Measurements from ENCODE around the gene C16orf54.
"Not testable (repeated sequence)": the region's sequence is repeated elsewhere in the genome, so short reads cannot be mapped to it uniquely, and the experiment has no call there.

The C16orf54 gene

DNA sequence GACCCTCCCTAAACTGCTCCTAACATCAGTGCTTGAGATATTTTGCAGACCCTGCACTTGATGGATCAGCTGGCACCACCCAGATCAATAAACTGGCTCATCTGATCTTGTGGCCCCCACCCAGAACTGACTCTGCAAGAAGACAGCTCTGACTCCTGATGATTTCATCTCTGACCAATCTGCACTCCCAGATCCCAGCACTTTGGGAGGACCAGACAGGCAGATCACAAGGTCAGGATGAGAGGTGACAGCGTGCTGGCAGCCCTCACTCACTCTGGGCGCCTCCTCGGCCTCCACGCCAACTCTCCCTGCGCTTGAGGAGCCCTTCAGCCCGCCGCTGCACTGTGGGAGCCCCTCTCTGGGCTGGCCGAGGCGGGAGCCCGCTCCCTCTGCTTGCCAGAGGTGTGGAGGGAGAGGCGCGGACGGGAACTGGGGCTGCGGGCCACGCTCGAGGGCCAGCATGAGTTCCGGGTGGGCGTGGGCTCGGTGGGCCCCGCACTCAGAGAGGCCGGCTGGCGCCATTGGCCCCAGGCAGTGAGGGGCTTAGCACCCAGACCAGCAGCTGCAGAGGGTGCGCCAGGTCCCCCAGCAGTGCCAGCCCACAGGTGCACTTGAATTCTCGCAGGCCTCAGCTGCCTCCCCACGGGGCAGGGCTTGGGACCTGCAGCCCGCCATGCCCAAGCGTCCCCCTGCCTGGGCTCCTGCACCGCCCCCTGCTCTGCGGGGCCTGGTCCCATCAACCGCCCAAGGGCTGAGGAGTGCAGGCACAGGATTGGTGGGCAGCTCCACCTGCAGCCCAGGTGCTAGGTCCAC lies 2.4 kb upstream of the C16orf54 start:
- no peaks in the 10 kb centered on the region for H3K27me3 ChIP-seq (ENCODE audit: insufficient read depth, low read length)
- H3K9ac ChIP-seq (ENCODE audit: low read depth, low read length) = no peak overlapping the region
- H3K36me3 ChIP-seq (ENCODE audit: insufficient read depth, low read length) = no peaks in the 10 kb centered on the region
- H3K27ac ChIP-seq (ENCODE audit: low read depth, low read length) = no peak overlapping the region
- H3K9me3 ChIP-seq (ENCODE audit: insufficient read depth, low read depth, low read length) = peaks cover 3% of the 10 kb centered on the region; the same call in 1 of the 2 replicates
- H3K4me3 ChIP-seq (ENCODE audit: low read length) = no peak overlapping the region
- 96% methylated on average over 30 of the region's 30 CpGs for WGBS
- no peaks in the 10 kb centered on the region for H3K4me1 ChIP-seq (ENCODE audit: insufficient read depth, low read length)

DNA sequence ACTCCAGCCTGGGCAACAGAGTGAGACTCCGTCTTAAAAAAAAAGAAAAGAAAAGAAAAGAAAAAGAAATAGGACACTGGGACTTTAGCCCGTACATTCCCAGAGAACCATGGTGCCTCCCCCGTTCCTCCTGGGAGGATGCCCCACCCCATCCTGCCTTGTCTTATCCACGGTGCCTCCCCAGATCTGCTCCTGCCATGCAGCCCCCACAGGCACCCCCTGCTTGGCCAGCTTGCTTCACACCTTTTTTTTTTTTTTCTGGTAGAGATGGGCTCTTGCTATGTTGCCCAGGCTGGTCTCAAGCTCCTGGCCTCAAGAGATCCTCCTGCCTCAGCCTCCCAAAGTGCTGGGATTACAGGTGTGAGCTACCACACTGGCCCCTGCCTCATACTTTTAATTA lies 728 bp upstream of the C16orf54 start:
- H3K36me3 ChIP-seq (ENCODE audit: insufficient read depth, low read length); H3K9ac ChIP-seq (ENCODE audit: low read depth, low read length); H3K4me3 ChIP-seq (ENCODE audit: low read length); H3K27me3 ChIP-seq (ENCODE audit: insufficient read depth, low read length); H3K9me3 ChIP-seq (ENCODE audit: insufficient read depth, low read depth, low read length); H3K4me1 ChIP-seq (ENCODE audit: insufficient read depth, low read length); H3K27ac ChIP-seq (ENCODE audit: low read depth, low read length): not testable (repeated sequence)
- WGBS = 86% methylated on average over 4 of the region's 4 CpGs

DNA sequence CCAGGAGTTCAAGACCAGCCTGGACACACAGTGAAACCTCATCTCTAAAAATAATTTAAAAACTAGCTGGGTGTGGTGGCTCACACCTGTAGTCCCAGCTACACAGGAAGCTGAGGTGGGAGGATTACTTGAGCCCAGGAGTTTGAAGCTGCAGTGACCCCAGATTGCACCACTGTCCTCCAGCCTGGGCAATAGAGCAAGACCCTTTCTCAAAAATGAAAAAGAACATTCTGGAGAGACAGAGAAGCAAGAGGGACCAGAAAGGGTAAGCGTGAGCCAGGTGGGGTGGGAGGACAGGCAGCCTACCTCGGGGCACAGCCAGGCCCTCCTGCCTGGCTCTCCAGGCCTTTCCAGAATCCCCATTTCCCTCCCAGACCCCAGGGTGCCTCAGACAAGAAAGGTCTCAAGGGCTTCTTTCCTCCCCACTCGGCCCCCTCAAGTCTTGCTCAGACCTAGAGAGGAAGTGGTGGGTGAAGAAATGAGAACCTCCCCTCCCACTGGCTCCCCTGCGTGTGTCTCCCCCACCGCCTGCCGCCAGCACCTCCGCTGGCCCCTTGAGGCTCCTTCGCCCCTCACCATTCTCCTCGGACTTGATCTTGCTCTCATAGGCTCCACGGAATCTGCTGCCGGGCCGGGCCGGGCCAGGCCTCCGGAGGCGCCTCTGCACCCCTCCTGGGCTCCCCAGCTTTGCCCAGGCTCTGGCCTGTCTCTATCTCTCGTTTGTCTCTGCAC lies 503 bp downstream of the C16orf54 start:
- Histone ChIP-seq H3K4me3 (ENCODE audit: low read length) (no peak overlapping the region), H3K9ac (ENCODE audit: low read depth, low read length) (no peak overlapping the region; the same call in 1 of the 2 replicates), H3K36me3 (ENCODE audit: insufficient read depth, low read length) (peaks cover 3% of the 10 kb centered on the region; the same call in 1 of the 2 replicates), H3K27ac (ENCODE audit: low read depth, low read length) (no peak overlapping the region), H3K27me3 (ENCODE audit: insufficient read depth, low read length) (no peaks in the 10 kb centered on the region), H3K9me3 (ENCODE audit: insufficient read depth, low read depth, low read length) (peaks cover 3% of the 10 kb centered on the region; the same call in 1 of the 2 replicates), H3K4me1 (ENCODE audit: insufficient read depth, low read length) (no peaks in the 10 kb centered on the region)
- WGBS = 78% methylated on average over 15 of the region's 16 CpGs

DNA sequence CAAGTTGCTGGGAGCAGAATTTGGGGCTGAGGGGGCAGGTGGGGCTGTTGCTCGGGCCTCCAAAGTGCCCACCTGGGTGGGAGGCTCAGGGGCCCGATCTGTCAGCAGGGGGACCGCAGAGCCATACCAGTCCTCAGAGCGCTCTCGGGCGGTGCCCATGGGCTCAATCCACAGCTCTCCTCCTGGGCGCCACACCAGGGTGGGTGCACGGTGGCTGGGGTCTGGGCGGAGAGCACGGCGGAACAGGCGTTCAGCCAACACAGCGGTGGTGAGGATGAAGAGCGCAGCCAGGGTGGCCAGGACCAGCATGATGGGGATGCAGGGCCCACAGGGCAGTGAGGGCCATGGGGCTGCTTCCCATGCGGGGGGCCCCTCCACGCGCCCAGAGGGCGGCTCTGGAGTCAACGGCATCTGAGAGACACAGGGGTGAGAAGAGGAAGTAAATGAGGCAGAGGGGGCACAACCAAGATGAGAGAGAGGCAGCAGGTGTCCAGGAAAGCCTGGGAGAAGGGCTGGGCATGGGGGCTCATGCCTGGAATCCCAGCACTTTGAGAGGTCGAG lies 1.2 kb downstream of the C16orf54 start:
- Histone ChIP-seq H3K9ac (ENCODE audit: low read depth, low read length) (no peak overlapping the region), H3K36me3 (ENCODE audit: insufficient read depth, low read length) (peaks cover 5% of the 10 kb centered on the region), H3K9me3 (ENCODE audit: insufficient read depth, low read depth, low read length) (peaks cover 3% of the 10 kb centered on the region; the same call in 1 of the 2 replicates), H3K27me3 (ENCODE audit: insufficient read depth, low read length) (no peaks in the 10 kb centered on the region), H3K27ac (ENCODE audit: low read depth, low read length) (no peak overlapping the region), H3K4me1 (ENCODE audit: insufficient read depth, low read length) (no peaks in the 10 kb centered on the region), H3K4me3 (ENCODE audit: low read length) (no peak overlapping the region)
- 92% methylated on average over 20 of the region's 20 CpGs for WGBS

DNA sequence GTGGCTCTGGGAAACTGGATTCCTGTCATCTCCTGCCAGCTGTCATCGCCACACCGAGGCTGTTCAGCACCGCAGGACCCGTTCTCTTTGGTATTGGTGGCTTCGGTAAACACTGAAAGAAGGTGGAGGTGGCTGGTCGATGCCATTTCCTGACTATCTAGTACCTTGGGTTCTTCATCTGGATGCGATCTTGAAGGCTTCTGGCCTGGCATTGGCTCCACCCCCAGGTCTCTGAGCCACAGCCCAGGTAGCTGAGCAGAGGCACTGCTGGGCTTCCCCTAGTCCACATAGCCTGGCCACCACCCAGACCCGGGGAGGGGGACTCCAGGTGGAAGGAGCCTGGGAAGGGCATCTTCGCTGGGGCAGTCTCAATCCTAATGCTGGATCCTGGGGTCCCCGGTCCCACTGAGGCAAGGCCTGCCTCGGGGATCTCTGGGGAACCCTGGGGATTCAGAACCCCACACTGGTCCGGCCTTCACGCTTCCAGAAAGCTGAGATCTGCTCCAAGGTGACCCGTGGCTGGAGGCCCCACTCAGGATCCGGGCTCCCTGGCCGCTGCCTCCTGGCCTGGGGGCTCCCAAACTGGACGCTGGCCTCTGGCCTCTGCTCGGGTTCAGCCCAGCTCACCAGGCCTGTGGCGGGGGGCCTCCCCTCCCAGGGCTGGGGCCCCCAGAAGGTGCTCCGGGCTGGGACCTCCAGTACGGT lies 1.8 kb downstream of the C16orf54 start:
- Histone ChIP-seq H3K27me3 (ENCODE audit: insufficient read depth, low read length) (no peaks in the 10 kb centered on the region), H3K4me3 (ENCODE audit: low read length) (no peak overlapping the region), H3K4me1 (ENCODE audit: insufficient read depth, low read length) (no peaks in the 10 kb centered on the region), H3K27ac (ENCODE audit: low read depth, low read length) (no peak overlapping the region; the same call in 1 of the 2 replicates), H3K9ac (ENCODE audit: low read depth, low read length) (no peak overlapping the region), H3K36me3 (ENCODE audit: insufficient read depth, low read length) (peaks cover 8% of the 10 kb centered on the region), H3K9me3 (ENCODE audit: insufficient read depth, low read depth, low read length) (peaks cover 3% of the 10 kb centered on the region; the same call in 1 of the 2 replicates)
- WGBS = 93% methylated on average over 21 of the region's 21 CpGs

DNA sequence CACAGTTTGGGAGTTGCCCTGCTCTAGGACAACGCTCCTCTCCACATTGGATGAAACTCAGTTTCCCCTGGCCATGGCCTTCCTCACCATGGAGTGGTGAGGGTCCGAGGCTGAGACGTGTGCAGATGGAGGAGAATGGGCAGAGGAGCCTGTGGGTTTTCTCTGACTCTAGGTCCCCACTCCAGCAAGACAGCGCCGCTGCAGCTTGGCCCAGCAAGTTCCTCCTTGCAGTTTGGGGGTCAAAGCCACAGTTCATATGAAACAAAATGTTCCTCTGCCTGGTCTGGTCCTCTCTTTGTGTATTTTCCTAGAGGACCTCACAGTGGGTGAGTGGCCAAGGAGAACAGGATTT lies 2.3 kb downstream of the C16orf54 start:
- H3K4me3 ChIP-seq (ENCODE audit: low read length) = no peak overlapping the region
- no peaks in the 10 kb centered on the region for H3K4me1 ChIP-seq (ENCODE audit: insufficient read depth, low read length)
- H3K36me3 ChIP-seq (ENCODE audit: insufficient read depth, low read length) = peaks cover 8% of the 10 kb centered on the region
- no peaks in the 10 kb centered on the region for H3K27me3 ChIP-seq (ENCODE audit: insufficient read depth, low read length)
- H3K27ac ChIP-seq (ENCODE audit: low read depth, low read length) = no peak overlapping the region; the same call in 1 of the 2 replicates
- H3K9me3 ChIP-seq (ENCODE audit: insufficient read depth, low read depth, low read length) = peaks cover 3% of the 10 kb centered on the region; the same call in 1 of the 2 replicates
- WGBS = 95% methylated on average over 5 of the region's 5 CpGs
- H3K9ac ChIP-seq (ENCODE audit: low read depth, low read length) = no peak overlapping the region

DNA sequence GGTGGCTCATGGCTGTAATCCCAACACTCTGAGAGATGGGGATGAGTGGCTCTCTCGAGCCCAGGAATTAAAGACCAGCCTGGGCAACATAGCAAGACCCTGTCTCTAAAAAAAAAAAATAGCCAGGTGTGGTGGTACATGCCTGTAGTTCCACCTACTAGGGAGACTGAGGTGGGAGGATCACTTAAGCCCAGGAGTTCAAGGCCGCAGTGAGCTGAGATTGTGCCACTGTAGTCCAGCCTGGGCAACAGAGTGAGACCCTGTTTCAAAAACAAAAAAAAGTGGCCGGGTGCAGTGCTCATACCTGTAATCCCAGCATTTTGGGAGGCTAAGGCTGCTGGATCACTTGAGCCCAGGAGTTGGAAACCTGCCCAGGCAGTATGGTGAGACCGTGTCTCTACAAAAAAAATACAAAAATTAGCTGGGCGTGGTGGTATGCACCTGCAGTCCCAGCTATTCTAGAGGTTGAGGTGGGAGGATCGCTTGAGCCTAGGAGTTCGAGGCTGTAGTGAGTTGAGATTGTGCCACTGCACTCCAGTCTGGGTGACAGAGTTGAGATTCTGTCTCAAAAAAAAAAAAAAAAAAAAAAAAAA lies 3.0 kb downstream of the C16orf54 start:
- 92% methylated on average over 7 of the region's 7 CpGs for whole genome bisulfite sequencing
- peaks cover 11% of the 10 kb centered on the region for H3K36me3 ChIP-seq (ENCODE audit: insufficient read depth, low read length)
- H3K9ac ChIP-seq (ENCODE audit: low read depth, low read length) = no peak overlapping the region
- H3K4me1 ChIP-seq (ENCODE audit: insufficient read depth, low read length) = no peaks in the 10 kb centered on the region
- no peak overlapping the region for H3K27ac ChIP-seq (ENCODE audit: low read depth, low read length)
- no peaks in the 10 kb centered on the region for H3K27me3 ChIP-seq (ENCODE audit: insufficient read depth, low read length)
- 0 out of 2 replicates have a peak, but pooled peaks cover under 1% of the 10 kb centered on the region for H3K9me3 ChIP-seq (ENCODE audit: insufficient read depth, low read depth, low read length)
- no peak overlapping the region for H3K4me3 ChIP-seq (ENCODE audit: low read length)

DNA sequence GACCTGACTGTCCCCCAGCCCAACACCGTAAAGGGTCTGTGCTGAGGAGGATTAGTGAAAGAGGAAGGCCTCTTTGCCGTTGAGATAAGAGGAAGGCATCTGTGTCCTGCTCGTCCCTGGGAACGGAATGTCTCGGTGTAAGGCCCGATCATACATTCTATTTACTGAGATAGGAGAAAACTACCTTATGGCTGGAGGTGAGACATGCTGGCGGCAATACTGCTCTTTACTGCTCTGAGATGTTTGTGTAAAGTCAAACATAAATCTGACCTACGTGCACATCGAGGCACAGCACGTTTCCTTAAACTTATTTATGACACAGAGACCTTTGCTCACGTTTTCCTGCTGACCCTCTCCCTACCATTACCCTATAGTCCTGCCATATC lies 5.2 kb downstream of the C16orf54 start:
- H3K27ac ChIP-seq (ENCODE audit: low read depth, low read length); H3K4me3 ChIP-seq (ENCODE audit: low read length); H3K27me3 ChIP-seq (ENCODE audit: insufficient read depth, low read length); H3K9me3 ChIP-seq (ENCODE audit: insufficient read depth, low read depth, low read length); H3K9ac ChIP-seq (ENCODE audit: low read depth, low read length); H3K4me1 ChIP-seq (ENCODE audit: insufficient read depth, low read length): not testable (repeated sequence)
- 90% methylated on average over 11 of the region's 11 CpGs for WGBS
- H3K36me3 ChIP-seq (ENCODE audit: insufficient read depth, low read length) = peaks cover 26% of the 10 kb centered on the region

DNA sequence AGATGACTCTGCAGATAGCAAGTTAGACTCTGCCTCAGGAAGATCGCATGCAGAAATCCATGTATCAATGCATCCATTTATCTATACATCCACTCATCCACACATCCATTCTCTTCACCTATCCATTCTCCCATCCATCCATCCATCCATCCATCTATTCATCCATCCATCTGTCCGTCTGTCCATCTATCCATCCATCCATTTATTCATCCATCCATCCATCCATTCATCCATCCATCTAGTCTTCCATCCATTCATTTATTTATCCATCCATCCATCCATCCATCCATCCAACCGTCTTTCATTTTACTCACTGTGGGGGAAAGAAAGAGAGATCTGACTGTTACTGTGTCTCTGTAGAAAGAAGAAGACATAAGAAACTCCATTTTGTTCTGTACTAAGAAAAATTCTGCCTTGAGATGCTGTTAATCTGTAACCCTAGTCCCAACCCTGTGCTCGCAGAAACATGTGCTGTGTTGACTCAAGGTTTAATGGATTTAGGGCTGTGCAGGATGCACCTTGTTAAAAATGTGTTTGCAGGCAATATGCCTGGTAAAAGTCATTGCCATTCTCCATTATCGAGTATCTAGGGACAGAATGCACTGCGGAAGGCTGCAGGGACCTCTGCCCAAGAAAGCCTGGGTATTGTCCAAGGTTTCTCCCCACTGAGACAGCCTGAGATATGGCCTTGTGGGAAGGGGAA lies 5.7 kb downstream of the C16orf54 start:
- H3K9me3 ChIP-seq (ENCODE audit: insufficient read depth, low read depth, low read length); H3K9ac ChIP-seq (ENCODE audit: low read depth, low read length); H3K27me3 ChIP-seq (ENCODE audit: insufficient read depth, low read length); H3K27ac ChIP-seq (ENCODE audit: low read depth, low read length); H3K4me3 ChIP-seq (ENCODE audit: low read length); H3K4me1 ChIP-seq (ENCODE audit: insufficient read depth, low read length): not testable (repeated sequence)
- WGBS = 92% methylated on average over 5 of the region's 6 CpGs
- peaks cover 27% of the 10 kb centered on the region for H3K36me3 ChIP-seq (ENCODE audit: insufficient read depth, low read length)

DNA sequence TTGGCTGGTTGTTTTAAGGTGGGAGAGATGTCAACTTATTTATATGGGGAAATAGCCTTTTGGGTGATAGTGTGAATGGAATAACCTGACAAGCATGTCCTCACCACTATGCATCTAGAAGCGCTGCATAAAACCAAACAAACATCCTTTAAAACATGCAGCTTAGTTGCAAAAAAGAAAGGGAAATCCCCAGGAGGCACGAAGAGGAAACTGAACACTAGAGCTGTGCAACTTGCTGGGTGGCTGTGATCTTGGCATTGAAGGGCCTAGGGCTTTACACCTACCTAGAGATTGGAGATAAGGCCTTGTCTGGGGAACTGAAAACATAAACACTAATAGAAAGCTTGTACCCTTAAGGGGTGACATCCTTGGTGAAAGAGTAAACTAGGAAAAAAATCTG lies 7.3 kb downstream of the C16orf54 start:
- Histone ChIP-seq H3K4me3 (ENCODE audit: low read length) (no peak overlapping the region), H3K9me3 (ENCODE audit: insufficient read depth, low read depth, low read length) (no peaks in the 10 kb centered on the region), H3K27me3 (ENCODE audit: insufficient read depth, low read length) (no peaks in the 10 kb centered on the region), H3K4me1 (ENCODE audit: insufficient read depth, low read length) (no peaks in the 10 kb centered on the region), H3K27ac (ENCODE audit: low read depth, low read length) (no peak overlapping the region), H3K36me3 (ENCODE audit: insufficient read depth, low read length) (peaks cover 43% of the 10 kb centered on the region), H3K9ac (ENCODE audit: low read depth, low read length) (no peak overlapping the region)
- 91% methylated on average over 2 of the region's 2 CpGs for WGBS

All from HUES64 (cell line).